Fibroblast of skin of right quadriceps (primary cell): ENCODE measurements around the gene MRPS25.
A peak's percentile ranks its signal among the peaks of the same experiment; 100 is the strongest.

Experiments used
- DNase-seq: peaks from one replicate; pipeline ENCODE4 v3.0.0-alpha.2; 2013

Gene MRPS25

DNA sequence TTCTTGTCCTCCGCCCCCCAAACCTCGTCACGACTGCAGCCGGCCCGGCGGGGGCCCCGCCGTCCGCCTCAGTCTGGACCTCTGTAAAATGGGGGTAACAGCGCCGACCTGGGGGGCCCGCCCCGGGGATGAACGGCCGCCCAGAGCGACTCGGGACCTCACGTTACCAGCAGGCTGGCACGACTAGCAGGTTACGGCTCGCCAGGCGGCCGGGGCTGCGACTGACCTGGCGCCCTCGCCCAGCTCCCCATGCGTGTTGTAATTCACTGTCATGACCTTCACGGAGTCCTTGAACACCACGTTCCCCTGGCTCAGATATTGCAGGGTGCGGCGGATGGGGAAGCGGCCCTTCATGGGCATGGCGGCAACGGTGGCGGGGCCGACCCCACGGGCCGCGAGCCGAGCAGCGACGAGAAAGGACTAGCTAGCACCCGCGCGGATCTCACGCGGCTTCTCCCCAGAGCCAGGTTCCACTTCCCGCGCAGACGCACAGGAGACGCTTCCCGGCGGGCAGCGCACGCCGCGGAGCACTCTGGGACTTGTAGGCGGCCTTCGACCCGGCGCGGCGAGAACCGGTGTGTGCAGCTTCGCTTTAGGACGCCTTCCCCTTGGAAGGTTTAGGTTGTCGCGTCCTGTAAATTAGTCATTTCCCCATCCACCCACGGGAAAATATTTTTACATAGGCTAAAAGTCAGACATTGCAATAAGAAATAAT is at the start of gene MRPS25:
TSS of gene MRPS25 (minus strand) at position 481 of the 715 bp plus-strand sequence. CDS start at position 360, 121 bp downstream.
- peak; percentile 88 for DNase-seq

- no peak for DNase-seq
These were observed 48.8 kb upstream of the MRPS25 start for GRCh38 chr3:15113884-15114283.

DNA sequence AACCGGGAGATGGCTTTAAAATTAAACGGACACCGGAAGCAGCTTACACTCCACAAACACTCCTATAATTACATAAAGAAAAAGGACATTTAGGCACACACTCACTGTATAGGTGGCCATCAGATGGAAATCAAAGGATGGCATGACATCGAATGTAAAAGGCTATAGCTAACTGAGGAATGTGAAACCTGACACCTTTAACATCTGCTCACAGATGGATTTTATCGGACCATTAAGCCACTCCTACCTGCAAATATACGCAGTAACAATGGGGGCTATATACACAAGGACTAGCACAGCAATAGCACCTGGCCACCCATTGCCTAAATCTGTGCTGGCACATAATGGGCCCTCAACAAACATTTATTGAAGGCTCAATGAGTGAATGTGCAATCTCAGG is 48.4 kb upstream of the MRPS25 start:
- DNase-seq = no peak

GRCh38 chr3:15112011-15112410 is 46.9 kb upstream of the MRPS25 start:
- no peak for DNase-seq

- peak; percentile 56 for DNase-seq
These were observed 45.1 kb upstream of the MRPS25 start for GRCh38 chr3:15110206-15110605.

- no peak for DNase-seq
These were observed 43.8 kb upstream of the MRPS25 start for GRCh38 chr3:15108869-15109268.

DNA sequence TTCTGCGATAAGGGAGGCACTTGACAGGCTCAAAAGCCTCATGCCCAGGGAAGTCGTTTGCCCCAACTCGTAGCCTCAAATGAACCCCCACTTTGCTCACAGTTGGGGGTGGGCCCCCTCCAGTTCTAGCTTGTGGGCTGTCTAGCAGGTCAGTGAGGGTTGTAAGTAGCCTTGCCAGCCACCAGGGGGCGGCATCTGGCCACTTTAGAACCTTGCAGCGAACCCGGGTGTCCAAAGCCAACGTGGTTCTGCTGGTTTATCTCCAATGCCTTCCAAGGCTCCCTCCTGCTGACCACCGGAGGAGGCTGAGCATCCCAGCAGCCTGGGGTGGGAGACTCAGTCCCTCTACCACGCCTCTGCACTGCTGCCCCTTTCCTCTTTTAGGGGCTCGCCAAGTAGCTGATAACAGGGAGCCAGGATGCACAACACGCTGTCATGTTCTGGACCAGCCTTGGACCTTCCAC is 43.0 kb upstream of the MRPS25 start:
- peak; percentile 61 for DNase-seq

DNA sequence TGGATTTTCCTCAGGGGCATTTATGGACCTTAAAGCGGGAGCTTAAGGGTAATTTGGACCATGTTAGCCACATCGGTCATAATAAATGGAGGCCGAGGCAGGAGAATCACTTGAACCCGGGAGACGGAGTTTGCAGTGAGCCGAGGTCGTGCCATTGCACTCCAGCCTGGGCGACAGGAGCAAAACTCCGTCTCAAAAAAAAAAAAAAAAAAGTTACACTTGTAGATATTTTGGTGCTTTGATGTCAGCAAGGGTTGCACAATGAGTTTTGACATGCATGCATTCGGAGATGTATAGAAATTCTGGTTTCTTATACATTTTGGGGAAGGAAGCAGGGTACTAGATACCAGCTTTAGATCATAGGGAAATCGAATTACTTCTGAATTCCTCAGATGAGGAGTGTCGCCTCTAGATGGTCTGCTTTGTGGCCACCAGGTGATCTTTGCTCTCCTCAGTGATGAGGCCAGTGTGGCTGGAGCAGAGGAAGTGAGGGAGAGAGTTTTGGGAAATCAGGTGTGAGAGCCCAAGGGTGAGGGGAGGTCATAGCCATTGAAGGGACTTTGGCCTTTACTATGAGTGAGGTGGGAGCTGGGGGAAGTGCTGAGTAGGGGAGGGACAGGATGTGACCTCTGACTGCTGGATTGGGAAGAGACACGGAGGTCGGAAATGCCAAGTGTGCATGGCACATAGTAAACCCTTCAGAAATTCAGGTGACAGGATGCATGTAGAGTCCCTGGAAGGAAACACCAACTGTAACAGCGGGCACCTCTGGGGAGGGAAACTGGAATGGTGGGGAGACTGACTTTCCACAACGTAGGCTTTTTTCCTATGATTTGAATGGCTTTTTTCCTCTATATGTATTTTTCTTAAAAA is 42.2 kb upstream of the MRPS25 start:
- no peak for DNase-seq

DNA sequence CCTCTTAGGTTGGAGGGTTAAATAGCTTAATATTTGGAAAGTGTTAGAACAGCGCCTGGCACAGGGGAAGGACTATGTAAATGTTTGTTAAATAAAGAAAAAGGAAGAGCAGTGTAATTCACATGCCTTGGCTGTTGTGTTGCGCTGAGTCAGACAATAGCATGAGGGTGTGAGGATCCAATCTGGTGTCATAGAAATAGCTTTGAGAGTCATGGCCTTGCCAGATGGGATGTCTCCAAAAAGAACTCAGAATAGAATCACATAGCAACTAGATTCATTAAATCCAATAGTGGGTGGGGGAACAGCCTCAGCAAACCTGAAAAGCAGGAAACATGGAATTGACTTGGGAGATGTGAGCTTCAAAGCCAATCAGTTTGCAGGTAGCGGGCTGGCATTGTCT is 37.7 kb upstream of the MRPS25 start:
- DNase-seq = no peak

GRCh38 chr3:15102256-15102655 is 37.1 kb upstream of the MRPS25 start:
- no peak for DNase-seq

DNA sequence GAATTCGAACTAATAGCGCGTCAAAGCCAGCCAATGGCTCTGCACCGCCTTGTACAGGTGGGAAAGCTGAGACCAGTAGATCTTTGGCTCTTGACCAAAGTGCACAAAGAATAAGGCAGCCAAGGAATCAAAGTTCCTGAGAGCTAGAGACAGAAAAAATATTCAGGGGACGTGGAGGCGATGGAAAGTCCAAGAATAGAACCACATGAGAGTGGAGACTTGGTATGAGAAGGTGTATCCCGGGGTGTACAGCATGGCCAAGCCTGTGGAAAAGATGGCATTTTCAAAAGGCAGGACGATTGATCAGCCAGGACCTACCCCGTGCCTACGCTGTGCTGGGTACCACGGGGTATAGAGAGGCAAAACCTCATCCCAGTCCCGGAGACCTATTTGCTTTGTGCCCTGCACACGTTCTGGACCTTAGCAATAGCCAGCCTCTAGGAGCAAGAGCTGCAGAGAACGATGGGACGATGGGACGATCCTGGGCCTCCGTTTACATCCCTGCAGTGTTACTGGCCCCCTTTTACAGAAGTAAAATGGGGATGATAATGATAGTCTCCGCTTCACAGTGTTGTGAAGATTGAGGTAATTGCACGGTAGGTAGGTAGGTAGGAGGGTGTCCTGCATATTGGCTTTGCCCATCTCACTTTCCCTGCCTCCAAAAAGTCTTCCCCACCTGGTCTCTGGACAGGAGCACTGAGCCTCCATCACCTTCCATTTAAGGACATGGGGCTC is 34.4 kb upstream of the MRPS25 start:
- no peak for DNase-seq

DNA sequence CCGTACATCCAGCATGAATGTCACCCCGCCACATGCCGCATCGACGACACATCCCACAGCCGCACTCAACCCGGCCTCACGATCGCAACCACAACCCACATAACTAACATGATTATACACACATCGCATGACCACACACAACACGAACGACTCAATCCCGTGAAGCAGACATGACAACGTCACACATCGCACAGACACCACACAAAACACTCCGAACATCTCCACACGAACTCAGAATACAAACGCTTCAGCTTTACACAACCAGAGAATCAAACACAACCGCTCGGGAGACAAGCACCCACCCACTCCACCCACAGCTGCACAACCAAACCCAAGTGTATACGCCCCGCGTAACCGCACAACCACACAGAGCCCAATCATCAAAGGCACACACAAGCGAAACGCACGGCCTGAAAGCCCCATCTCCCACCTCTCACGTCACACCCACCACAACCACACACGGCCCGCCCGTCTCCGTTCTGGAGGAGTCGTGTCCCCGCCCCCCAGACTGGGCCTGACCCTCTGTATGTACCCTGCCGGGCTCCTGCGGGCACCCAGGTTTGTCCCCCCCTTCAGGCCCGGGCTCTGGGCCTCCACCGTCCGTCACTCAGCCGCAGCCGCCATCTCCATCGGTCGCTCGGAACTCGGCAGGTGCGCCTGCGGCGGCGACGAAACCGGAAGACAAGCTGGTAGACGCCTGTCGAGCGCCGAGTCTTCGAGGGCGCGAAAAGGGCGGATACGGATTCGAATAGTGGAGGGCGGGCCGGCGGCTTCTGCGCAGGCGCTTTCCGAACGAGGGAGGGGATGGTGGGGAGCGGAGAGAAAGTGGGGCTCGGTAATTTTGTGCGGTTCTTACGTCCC is 33.6 kb upstream of the MRPS25 start, which contains the start of gene RBSN:
TSS of gene RBSN (minus strand) at position 646 of the 861 bp plus-strand sequence. CDS start 3,028 bp downstream, outside the sequence.
- DNase-seq = peak; percentile 94

- peak; percentile 13 for DNase-seq
These were observed 32.8 kb upstream of the MRPS25 start for GRCh38 chr3:15097891-15098290.

- no peak for DNase-seq
These were observed 30.9 kb upstream of the MRPS25 start for GRCh38 chr3:15096046-15096445.

DNA sequence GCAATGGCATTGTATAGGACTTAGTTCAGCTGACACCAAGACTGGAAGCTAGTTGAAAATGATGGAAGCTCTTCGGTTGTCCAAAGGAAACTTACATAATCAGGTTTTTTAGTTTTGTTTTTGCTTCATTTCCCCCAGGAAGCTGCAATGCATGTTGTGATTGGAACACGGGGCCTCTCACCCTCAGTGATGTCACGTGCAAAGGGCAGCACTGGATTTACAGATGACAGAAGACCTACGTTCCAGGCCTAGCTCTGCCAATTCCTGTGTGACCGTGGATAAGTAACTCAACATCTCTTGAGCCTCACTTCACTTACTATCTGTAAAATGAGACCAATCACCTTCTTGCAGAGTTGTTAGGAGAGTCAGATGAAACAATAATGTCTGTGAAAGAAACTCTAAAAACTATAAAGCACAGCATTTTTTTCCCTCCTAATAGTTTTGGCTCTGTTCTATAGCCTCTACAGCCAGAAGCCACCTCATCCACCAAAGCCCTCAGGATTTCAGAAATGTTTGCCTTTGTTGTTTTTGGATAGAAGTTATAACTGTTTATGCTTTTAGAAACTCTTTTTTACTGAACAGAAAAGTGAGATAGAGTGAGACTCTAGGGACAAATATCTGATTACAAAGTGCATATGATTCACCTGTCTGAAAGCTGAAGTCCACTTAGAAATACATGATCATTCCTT is 29.2 kb upstream of the MRPS25 start:
- DNase-seq = no peak

GRCh38 chr3:15092686-15093085 is 27.6 kb upstream of the MRPS25 start:
- DNase-seq = no peak

DNA sequence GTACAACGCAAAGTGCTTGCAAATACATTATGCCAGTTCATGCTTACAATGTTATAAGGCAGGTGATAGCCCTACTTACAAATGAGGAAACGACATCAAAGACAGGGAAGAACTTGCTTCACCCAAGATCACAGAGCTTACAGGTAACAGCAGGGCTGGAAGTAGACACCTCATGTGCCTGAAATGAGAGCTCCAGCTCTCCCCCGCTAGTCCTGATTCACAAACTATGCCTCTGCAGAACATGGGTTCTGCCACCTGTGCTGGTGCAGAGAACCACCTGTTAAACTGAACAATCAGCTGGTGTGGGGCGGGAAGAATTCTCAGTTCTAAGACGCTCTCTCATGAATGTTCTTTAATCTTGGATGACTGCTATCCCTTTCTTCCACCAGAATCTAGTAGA is 26.5 kb upstream of the MRPS25 start:
- DNase-seq = no peak

DNA sequence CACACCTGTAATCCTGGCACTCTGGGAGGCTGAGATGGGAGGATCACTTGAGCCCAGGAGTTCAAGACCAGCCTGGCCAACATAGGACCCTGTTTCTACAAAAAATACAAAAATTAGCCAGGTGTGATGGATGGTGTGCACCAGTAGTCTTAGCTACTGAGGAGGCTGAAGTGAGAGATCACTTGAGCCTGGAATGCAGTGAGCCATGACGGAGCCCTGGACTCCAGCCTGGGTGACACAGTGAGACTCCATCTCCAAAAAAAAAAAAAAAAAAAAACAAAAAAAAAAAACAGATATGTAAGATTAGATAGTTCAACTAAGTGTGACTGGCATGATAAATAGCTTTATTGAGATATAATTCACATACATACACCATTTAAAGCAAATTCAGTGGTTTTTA is 24.1 kb upstream of the MRPS25 start:
- DNase-seq = no peak

- DNase-seq = no peak
These were observed 21.6 kb upstream of the MRPS25 start for GRCh38 chr3:15086699-15087098.

DNA sequence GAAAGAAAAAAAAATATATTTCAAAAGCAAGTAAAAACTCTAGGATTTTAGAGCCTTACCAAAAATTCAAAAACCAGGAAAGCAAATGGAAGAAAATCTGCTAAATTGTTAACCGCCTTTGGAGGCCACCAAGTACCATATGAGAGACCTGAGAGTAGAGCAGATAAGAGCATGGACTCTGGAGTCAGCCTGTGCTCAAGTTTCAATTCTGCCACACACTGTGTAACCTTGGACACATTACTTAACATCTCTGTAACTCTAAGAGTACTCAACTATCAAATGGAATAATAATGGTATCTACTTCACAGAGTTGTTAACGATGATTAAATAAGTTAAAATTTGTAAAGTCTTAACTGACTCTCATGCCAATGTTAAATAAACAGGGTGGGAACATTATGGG is 21.1 kb upstream of the MRPS25 start:
- DNase-seq = no peak

GRCh38 chr3:15083252-15083651 is 18.1 kb upstream of the MRPS25 start:
- DNase-seq = no peak
